ENCODE measurements around the gene CEP170.

CEP170 gene

GRCh38 chr1:243281672-243282071 is 26.6 kb upstream of the CEP170 start:
- Histone ChIP-seq H3K4me3 (ENCODE audit: low read depth in 1 of 2, low read length in 2 of 2) (no peak overlapping the region), H3K4me1 (ENCODE audit: control insufficient read depth in 1 of 2, insufficient read depth in 2 of 2, low read length in 2 of 2) (no peaks in the 10 kb centered on the region), H3K36me3 (ENCODE audit: control insufficient read depth in 1 of 2, insufficient read depth in 2 of 2, low read length in 2 of 2) (peaks cover 12 to 26% of the 10 kb centered on the region in 2 donors), H3K27me3 (ENCODE audit: low read depth, low read length) (no peaks in the 10 kb centered on the region), H3K27ac (ENCODE audit: low read length) (no peak overlapping the region), H3K9me3 (ENCODE audit: control insufficient read depth in 1 of 2, low read length in 2 of 2) (peaks cover 3 to 5% of the 10 kb centered on the region in 2 donors)

DNA sequence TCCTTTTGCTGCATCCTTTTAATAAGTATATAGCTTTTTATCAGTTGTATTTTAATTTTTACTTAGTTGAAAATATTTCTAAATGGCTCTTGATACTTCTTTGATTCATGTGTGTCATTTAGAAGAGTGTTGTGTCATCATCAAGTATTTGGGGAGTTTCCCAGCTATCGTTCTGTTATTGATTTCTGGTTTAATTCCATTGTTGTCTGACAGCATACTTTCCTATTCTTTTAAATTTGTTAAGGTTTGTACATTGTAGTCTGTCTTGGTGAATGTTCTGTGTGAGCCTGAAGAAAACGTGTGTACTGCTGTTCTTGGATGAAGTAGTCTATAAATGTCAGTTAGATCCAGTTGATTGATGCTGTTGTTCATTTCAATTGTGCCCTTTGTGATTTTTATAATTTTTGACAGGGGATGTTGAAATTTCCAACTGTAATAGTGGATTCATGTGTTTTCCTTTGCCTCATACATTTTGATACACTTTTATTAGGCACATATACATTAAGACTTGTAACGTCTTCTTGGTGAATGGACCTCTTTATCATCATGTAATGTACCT is 25.6 kb upstream of the CEP170 start:
- Histone ChIP-seq H3K27ac (ENCODE audit: low read length) (no peak overlapping the region), H3K4me3 (ENCODE audit: low read depth in 1 of 2, low read length in 2 of 2) (no peak overlapping the region), H3K4me1 (ENCODE audit: control insufficient read depth in 1 of 2, insufficient read depth in 2 of 2, low read length in 2 of 2) (no peaks in the 10 kb centered on the region), H3K36me3 (ENCODE audit: control insufficient read depth in 1 of 2, insufficient read depth in 2 of 2, low read length in 2 of 2) (peaks cover 12 to 31% of the 10 kb centered on the region in 2 donors), H3K27me3 (ENCODE audit: low read depth, low read length) (no peaks in the 10 kb centered on the region), H3K9me3 (ENCODE audit: control insufficient read depth in 1 of 2, low read length in 2 of 2) (peaks cover 3 to 5% of the 10 kb centered on the region in 2 donors)

- H3K9me3 ChIP-seq (ENCODE audit: control insufficient read depth in 1 of 2, low read length in 2 of 2), result peaks cover 3 to 5% of the 10 kb centered on the region in 2 donors
- H3K4me1 ChIP-seq (ENCODE audit: control insufficient read depth in 1 of 2, insufficient read depth in 2 of 2, low read length in 2 of 2), result no peaks in the 10 kb centered on the region
- H3K4me3 ChIP-seq (ENCODE audit: low read depth in 1 of 2, low read length in 2 of 2), result no peak overlapping the region
- no peaks in the 10 kb centered on the region for H3K27me3 ChIP-seq (ENCODE audit: low read depth, low read length)
- H3K36me3 ChIP-seq (ENCODE audit: control insufficient read depth in 1 of 2, insufficient read depth in 2 of 2, low read length in 2 of 2), result peaks cover 22 to 37% of the 10 kb centered on the region in 2 donors
- H3K27ac ChIP-seq (ENCODE audit: low read length), result no peak overlapping the region
Measured at GRCh38 chr1:243275316-243275715, 20.2 kb upstream of the CEP170 start.

- Histone ChIP-seq H3K4me3 (ENCODE audit: low read depth in 1 of 2, low read length in 2 of 2) (no peak overlapping the region), H3K27me3 (ENCODE audit: low read depth, low read length) (no peaks in the 10 kb centered on the region), H3K4me1 (ENCODE audit: control insufficient read depth in 1 of 2, insufficient read depth in 2 of 2, low read length in 2 of 2) (no peaks in the 10 kb centered on the region), H3K9me3 (ENCODE audit: control insufficient read depth in 1 of 2, low read length in 2 of 2) (peaks cover 3 to 5% of the 10 kb centered on the region in 2 donors), H3K36me3 (ENCODE audit: control insufficient read depth in 1 of 2, insufficient read depth in 2 of 2, low read length in 2 of 2) (peaks cover 22 to 37% of the 10 kb centered on the region in 2 donors), H3K27ac (ENCODE audit: low read length) (no peak overlapping the region)
Measured at GRCh38 chr1:243273945-243274344, 18.9 kb upstream of the CEP170 start.

DNA sequence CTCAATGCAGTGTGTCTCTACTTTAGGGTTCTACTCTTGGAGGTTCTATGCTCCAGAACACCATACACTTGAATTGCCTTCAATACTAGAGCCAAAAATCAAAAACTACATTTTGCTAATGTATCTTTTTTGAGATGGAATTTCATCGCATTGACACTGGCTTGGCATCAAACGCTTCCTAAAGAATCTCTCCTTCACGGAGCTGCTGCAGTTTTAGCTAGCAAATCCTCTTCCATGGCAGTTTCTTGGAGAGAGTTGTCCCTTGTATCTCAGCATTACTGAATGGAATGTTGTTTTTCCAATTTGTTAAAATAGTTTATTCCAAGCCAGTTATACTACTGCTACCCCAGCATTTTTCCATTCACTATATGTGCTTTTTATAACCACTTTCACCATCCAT is 18.4 kb upstream of the CEP170 start:
- Histone ChIP-seq H3K4me3 (ENCODE audit: low read depth in 1 of 2, low read length in 2 of 2) (no peak overlapping the region), H3K36me3 (ENCODE audit: control insufficient read depth in 1 of 2, insufficient read depth in 2 of 2, low read length in 2 of 2) (peaks cover 22 to 37% of the 10 kb centered on the region in 2 donors), H3K4me1 (ENCODE audit: control insufficient read depth in 1 of 2, insufficient read depth in 2 of 2, low read length in 2 of 2) (peaks cover 0 to under 1% of the 10 kb centered on the region in 2 donors), H3K27me3 (ENCODE audit: low read depth, low read length) (no peaks in the 10 kb centered on the region), H3K9me3 (ENCODE audit: control insufficient read depth in 1 of 2, low read length in 2 of 2) (peaks cover 3 to 5% of the 10 kb centered on the region in 2 donors), H3K27ac (ENCODE audit: low read length) (no peak overlapping the region)

DNA sequence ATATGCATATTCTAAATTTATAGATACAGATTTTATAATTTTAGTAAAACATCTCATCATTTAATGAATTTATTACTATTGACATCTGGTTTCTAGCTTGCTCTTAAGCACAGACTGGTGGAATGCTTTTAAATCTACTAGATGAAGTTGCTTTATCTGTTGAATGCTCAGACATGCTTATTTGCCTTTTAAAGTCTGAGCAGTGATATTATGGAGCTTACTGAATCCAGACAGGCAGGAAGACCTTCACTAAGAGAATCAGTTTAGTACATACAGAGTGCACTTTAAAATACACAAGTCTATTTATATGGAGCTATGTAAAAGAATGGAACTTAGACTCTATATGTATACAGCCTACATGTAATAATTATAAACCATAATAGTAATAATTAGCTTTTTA is 17.3 kb upstream of the CEP170 start:
- Histone ChIP-seq H3K27ac (ENCODE audit: low read length) (no peak overlapping the region), H3K36me3 (ENCODE audit: control insufficient read depth in 1 of 2, insufficient read depth in 2 of 2, low read length in 2 of 2) (peaks cover 22 to 28% of the 10 kb centered on the region in 2 donors), H3K9me3 (ENCODE audit: control insufficient read depth in 1 of 2, low read length in 2 of 2) (peaks cover 0 to 5% of the 10 kb centered on the region in 2 donors), H3K27me3 (ENCODE audit: low read depth, low read length) (no peaks in the 10 kb centered on the region), H3K4me1 (ENCODE audit: control insufficient read depth in 1 of 2, insufficient read depth in 2 of 2, low read length in 2 of 2) (peaks cover 0 to 8% of the 10 kb centered on the region in 2 donors), H3K4me3 (ENCODE audit: low read depth in 1 of 2, low read length in 2 of 2) (no peak overlapping the region)

DNA sequence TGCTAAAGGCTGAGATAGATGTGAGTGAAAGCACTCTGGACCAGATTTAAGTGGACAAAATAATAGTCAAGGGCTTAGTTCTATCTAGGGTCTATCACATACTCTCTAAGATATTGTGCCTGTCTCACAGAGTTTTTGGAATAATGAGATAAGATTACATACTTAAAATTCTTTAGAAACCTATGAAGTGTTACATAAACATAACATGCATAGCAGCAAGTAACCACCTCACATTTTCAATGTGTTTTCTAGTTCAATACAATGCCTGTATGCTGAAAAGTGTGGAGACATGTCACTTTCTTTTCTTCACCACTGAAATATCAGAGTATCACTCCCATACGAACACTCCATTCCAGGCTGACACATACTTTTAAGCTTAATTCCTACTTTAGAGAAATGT is 16.9 kb upstream of the CEP170 start:
- H3K4me1 ChIP-seq (ENCODE audit: control insufficient read depth in 1 of 2, insufficient read depth in 2 of 2, low read length in 2 of 2), result peaks cover 0 to 8% of the 10 kb centered on the region in 2 donors
- peaks cover 18 to 24% of the 10 kb centered on the region in 2 donors for H3K36me3 ChIP-seq (ENCODE audit: control insufficient read depth in 1 of 2, insufficient read depth in 2 of 2, low read length in 2 of 2)
- no peak overlapping the region for H3K4me3 ChIP-seq (ENCODE audit: low read depth in 1 of 2, low read length in 2 of 2)
- H3K27me3 ChIP-seq (ENCODE audit: low read depth, low read length), result no peaks in the 10 kb centered on the region
- peaks cover 0 to under 1% of the 10 kb centered on the region in 2 donors for H3K9me3 ChIP-seq (ENCODE audit: control insufficient read depth in 1 of 2, low read length in 2 of 2)
- no peak overlapping the region for H3K27ac ChIP-seq (ENCODE audit: low read length)

DNA sequence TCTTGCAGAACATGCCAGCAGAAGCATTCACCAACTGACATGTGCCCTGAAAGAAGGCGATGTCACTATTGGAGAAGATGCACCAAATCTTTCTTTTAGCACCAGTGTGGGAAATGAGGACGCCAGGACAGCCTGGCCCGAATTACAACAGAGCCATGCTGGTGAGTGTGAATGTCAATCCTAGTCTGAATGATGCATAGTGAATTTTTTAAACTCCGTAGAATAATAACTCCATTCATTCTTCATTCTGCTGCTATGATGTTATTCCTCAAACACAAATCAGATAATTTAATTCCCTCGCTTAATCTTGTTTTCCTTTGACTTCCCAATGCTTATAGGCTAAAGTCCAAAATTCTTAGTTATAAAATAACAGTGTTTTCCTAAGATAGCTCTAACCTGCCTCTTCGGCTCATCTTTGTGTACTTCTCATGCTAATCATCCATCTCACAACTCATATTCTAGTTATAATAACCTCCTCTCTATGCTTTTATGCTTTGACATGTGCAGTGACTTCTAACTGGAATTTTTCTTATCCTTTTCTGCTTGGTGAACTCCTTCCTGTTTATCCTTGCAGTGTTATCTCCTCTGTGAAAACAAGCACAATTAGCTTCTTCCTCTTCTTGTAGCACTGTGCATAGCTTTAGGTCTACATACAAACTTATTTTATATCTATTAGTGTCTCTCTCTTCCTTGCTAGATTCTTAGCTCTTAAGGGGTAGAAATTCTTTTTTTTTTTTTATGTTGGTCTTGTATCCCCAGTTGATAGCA is 15.2 kb upstream of the CEP170 start:
- Histone ChIP-seq H3K36me3 (ENCODE audit: control insufficient read depth in 1 of 2, insufficient read depth in 2 of 2, low read length in 2 of 2) (peaks cover 10 to 16% of the 10 kb centered on the region in 2 donors), H3K27ac (ENCODE audit: low read length) (no peak overlapping the region), H3K4me3 (ENCODE audit: low read depth in 1 of 2, low read length in 2 of 2) (no peak overlapping the region), H3K4me1 (ENCODE audit: control insufficient read depth in 1 of 2, insufficient read depth in 2 of 2, low read length in 2 of 2) (peaks cover 0 to 8% of the 10 kb centered on the region in 2 donors), H3K9me3 (ENCODE audit: control insufficient read depth in 1 of 2, low read length in 2 of 2) (no peaks in the 10 kb centered on the region), H3K27me3 (ENCODE audit: low read depth, low read length) (no peaks in the 10 kb centered on the region)

DNA sequence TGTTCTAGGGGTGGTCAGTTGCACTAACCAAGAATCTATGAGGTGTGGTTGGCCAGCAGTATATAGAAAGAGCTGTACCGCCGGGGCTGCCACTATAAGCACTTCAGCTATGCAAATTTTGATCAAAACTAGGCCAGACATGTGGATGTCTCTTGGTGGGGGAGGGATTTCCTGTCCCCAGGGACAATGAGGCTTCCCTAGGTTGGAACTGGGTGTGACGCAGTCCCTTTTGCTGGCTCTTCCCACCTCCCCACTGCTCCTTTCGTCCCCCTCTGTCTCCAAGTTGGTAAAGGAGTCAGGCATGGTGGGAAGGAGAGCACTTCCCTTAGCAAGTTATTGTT is 14.3 kb upstream of the CEP170 start:
- Histone ChIP-seq H3K4me3 (ENCODE audit: low read depth in 1 of 2, low read length in 2 of 2) (no peak overlapping the region), H3K27me3 (ENCODE audit: low read depth, low read length) (no peaks in the 10 kb centered on the region), H3K27ac (ENCODE audit: low read length) (no peak overlapping the region), H3K36me3 (ENCODE audit: control insufficient read depth in 1 of 2, insufficient read depth in 2 of 2, low read length in 2 of 2) (peaks cover 3 to 10% of the 10 kb centered on the region in 2 donors), H3K4me1 (ENCODE audit: control insufficient read depth in 1 of 2, insufficient read depth in 2 of 2, low read length in 2 of 2) (peaks cover 0 to 12% of the 10 kb centered on the region in 2 donors), H3K9me3 (ENCODE audit: control insufficient read depth in 1 of 2, low read length in 2 of 2) (no peaks in the 10 kb centered on the region)

GRCh38 chr1:243268751-243269460 is 13.8 kb upstream of the CEP170 start:
- Histone ChIP-seq H3K4me3 (ENCODE audit: low read depth in 1 of 2, low read length in 2 of 2) (no peak overlapping the region), H3K9me3 (ENCODE audit: control insufficient read depth in 1 of 2, low read length in 2 of 2) (no peaks in the 10 kb centered on the region), H3K36me3 (ENCODE audit: control insufficient read depth in 1 of 2, insufficient read depth in 2 of 2, low read length in 2 of 2) (peaks cover 3 to 10% of the 10 kb centered on the region in 2 donors), H3K4me1 (ENCODE audit: control insufficient read depth in 1 of 2, insufficient read depth in 2 of 2, low read length in 2 of 2) (peaks cover 0 to 12% of the 10 kb centered on the region in 2 donors), H3K27ac (ENCODE audit: low read length) (no peak overlapping the region), H3K27me3 (ENCODE audit: low read depth, low read length) (no peaks in the 10 kb centered on the region)

DNA sequence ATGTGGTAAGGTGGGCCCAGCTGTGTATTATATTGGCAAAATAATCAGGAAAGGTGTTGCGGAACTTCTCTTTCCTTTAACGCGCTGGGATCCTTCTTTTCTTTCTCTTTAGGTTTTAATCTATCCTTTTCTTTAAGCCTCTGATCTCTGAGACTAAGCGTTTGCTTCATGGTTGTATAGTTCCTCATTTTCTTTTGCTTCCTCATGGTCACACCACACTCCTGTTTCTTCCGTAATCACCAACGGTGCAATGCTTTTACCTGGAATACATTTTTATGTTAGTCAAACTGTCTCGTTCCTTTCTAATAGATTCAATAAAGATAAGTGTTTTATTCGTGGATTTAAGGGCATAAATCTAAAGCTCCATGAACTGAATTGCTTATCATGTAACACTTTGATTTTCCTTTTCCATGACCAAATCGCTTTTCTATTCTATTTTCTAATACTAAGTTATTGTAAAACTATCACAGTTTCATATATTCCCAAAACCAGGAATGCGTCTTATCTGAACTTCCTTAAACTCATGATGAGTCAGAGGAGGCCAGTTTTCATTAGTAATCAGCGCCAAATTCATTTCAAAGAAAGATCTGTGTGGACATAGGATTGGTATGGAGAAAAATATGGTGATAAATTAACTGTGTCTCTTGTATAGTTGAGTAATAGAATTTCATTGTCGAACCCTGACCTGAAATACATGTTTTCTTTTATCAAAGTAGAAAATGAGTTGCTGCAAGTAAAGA is 13.0 kb upstream of the CEP170 start:
- H3K27me3 ChIP-seq (ENCODE audit: low read depth, low read length), result no peaks in the 10 kb centered on the region
- H3K27ac ChIP-seq (ENCODE audit: low read length), result no peak overlapping the region
- peaks cover 3 to 10% of the 10 kb centered on the region in 2 donors for H3K36me3 ChIP-seq (ENCODE audit: control insufficient read depth in 1 of 2, insufficient read depth in 2 of 2, low read length in 2 of 2)
- H3K4me1 ChIP-seq (ENCODE audit: control insufficient read depth in 1 of 2, insufficient read depth in 2 of 2, low read length in 2 of 2), result peaks cover 0 to 12% of the 10 kb centered on the region in 2 donors
- H3K4me3 ChIP-seq (ENCODE audit: low read depth in 1 of 2, low read length in 2 of 2), result no peak overlapping the region
- no peaks in the 10 kb centered on the region for H3K9me3 ChIP-seq (ENCODE audit: control insufficient read depth in 1 of 2, low read length in 2 of 2)

All from muscle layer of duodenum (tissue), 2 donors.